OCI-LY3 (cell line): ENCODE measurements around the gene ZP2.
"Not testable (repeated sequence)": the region's sequence is repeated elsewhere in the genome, so short reads cannot be mapped to it uniquely, and the experiment has no call there.

Experiments
- H2AFZ ChIP-seq: fragments of 200-600, 300-600 bp; shearing (Covaris generic); 2 replicates; pipeline ENCODE4 v1.6.0; 2014; ENCODE audit warnings: antibody characterized with exemption, low read depth, low read length
- H3K27ac ChIP-seq: fragments of 200-600, 300-600 bp; sonication (generic); 2 replicates; pipeline ENCODE4 v1.5.1; 2014; ENCODE audit warnings: mild to moderate bottlenecking, low read length, moderate library complexity, mixed read lengths
- H3K27me3 ChIP-seq: fragments of 200-600, 300-600 bp; sonication (generic); 2 replicates; pipeline ENCODE4 v1.6.1; 2014; ENCODE audit warnings: low read depth, low read length, mixed read lengths
- H3K36me3 ChIP-seq: fragments of 200-600, 300-600 bp; sonication (generic); replicated peaks from 2 replicates; pipeline ENCODE3; 2014; ENCODE audit warnings: low read depth, low read length, mixed read lengths
- H3K4me1 ChIP-seq: fragments of 300-600, 200-600 bp; sonication (generic); 2 replicates; pipeline ENCODE4 v1.6.1; 2014; ENCODE audit warnings: low read length, mixed read lengths
- H3K4me2 ChIP-seq: fragments of 200-600, 300-600 bp; sonication (generic); 2 replicates; pipeline ENCODE4 v1.6.1; 2014; ENCODE audit warnings: low read length, mixed read lengths
- H3K4me3 ChIP-seq: fragments of 300-600, 200-600 bp; sonication (generic); 2 replicates; pipeline ENCODE4 v1.5.1; 2014; ENCODE audit warnings: antibody characterized with exemption, mild to moderate bottlenecking, low read length, moderate library complexity
- H3K79me2 ChIP-seq: fragments of 300-600, 200-600 bp; shearing (Covaris generic); 2 replicates; pipeline ENCODE4 v1.6.1; 2014; ENCODE audit warnings: mild to moderate bottlenecking, low read length, mixed read lengths
- H3K9ac ChIP-seq: fragments of 300-600, 200-600 bp; shearing (Covaris generic); 2 replicates; pipeline ENCODE4 v1.6.0; 2014; ENCODE audit warnings: mild to moderate bottlenecking, low read length, moderate library complexity
- H3K9me3 ChIP-seq: fragments of 200-600, 300-600 bp; shearing (Covaris generic); 2 replicates; pipeline ENCODE4 v1.6.1; 2014; ENCODE audit warnings: low read length, mixed read lengths; ENCODE audit not compliant: insufficient read depth
- H4K20me1 ChIP-seq: fragments of 200-600, 300-600 bp; sonication (generic); 2 replicates; pipeline ENCODE4 v1.6.1; 2016; ENCODE audit warnings: low read length, mixed read lengths; ENCODE audit not compliant: insufficient read depth
- CTCF ChIP-seq: fragments of 200-600, 300-600 bp; sonication (generic); IDR thresholded peaks from 2 replicates; pipeline ENCODE4 v1.5.1; 2014; ENCODE audit warnings: antibody characterized with exemption, low read length, low read depth
- EZH2phosphoT487 ChIP-seq: fragments of 200-600 bp; shearing (Covaris generic); IDR thresholded peaks from 2 replicates; pipeline ENCODE4 v1.6.1; 2018; ENCODE audit warnings: antibody characterized with exemption, mixed run types, low read depth

The ZP2 gene

GRCh38 chr16:21179983-21180365 lies 31.4 kb downstream of the ZP2 start:
- Histone ChIP-seq H3K27ac (no peak overlapping the region), H3K9me3 (0 out of 2 replicates have a peak, but pooled peaks cover 7% of the 10 kb centered on the region), H2AFZ (no peak overlapping the region), H3K79me2 (no peaks in the 10 kb centered on the region), H3K36me3 (peaks cover 80% of the 10 kb centered on the region), H3K27me3 (no peaks in the 10 kb centered on the region), H3K4me1 (peaks cover 7% of the 10 kb centered on the region), H3K4me2 (no peak overlapping the region), H3K9ac (no peak overlapping the region), H3K4me3 (no peak overlapping the region), H4K20me1 (peaks cover 4% of the 10 kb centered on the region; the same call in 1 of the 2 replicates)
- no peak for TF ChIP-seq CTCF

GRCh38 chr16:21179126-21179982 lies 32.0 kb downstream of the ZP2 start:
- Histone ChIP-seq H3K9ac (no peak overlapping the region), H3K79me2 (no peaks in the 10 kb centered on the region), H3K4me1 (peaks cover under 1% of the 10 kb centered on the region; the same call in 1 of the 2 replicates), H3K27me3 (no peaks in the 10 kb centered on the region), H3K4me3 (no peak overlapping the region), H3K36me3 (peaks cover 83% of the 10 kb centered on the region), H3K9me3 (0 out of 2 replicates have a peak, but pooled peaks cover 2% of the 10 kb centered on the region), H3K27ac (no peak overlapping the region), H4K20me1 (peaks cover 4% of the 10 kb centered on the region; the same call in 1 of the 2 replicates), H2AFZ (no peak overlapping the region), H3K4me2 (no peak overlapping the region)
- TF ChIP-seq EZH2phosphoT487 (no peak), CTCF (no peak)

GRCh38 chr16:21175397-21175796 lies 36.0 kb downstream of the ZP2 start:
- no peak overlapping the region for H3K9ac ChIP-seq
- no peak overlapping the region for H3K27ac ChIP-seq
- no peak overlapping the region for H3K4me3 ChIP-seq
- H3K4me1 ChIP-seq: no peaks in the 10 kb centered on the region
- TF ChIP-seq CTCF (no peak), EZH2phosphoT487 (no peak)
- no peaks in the 10 kb centered on the region for H3K9me3 ChIP-seq
- 0 out of 2 replicates have a peak, but pooled peaks cover 4% of the 10 kb centered on the region for H4K20me1 ChIP-seq
- H3K79me2 ChIP-seq: no peaks in the 10 kb centered on the region
- H3K36me3 ChIP-seq: peaks cover 73% of the 10 kb centered on the region
- no peaks in the 10 kb centered on the region for H3K27me3 ChIP-seq
- no peak overlapping the region for H3K4me2 ChIP-seq
- H2AFZ ChIP-seq: no peak overlapping the region

GRCh38 chr16:21172650-21173049 lies 38.7 kb downstream of the ZP2 start:
- Histone ChIP-seq H2AFZ (no peak overlapping the region), H4K20me1 (peaks cover 13% of the 10 kb centered on the region), H3K4me2 (no peak overlapping the region), H3K27me3 (no peaks in the 10 kb centered on the region), H3K79me2 (no peaks in the 10 kb centered on the region), H3K9me3 (no peaks in the 10 kb centered on the region), H3K4me3 (no peak overlapping the region), H3K9ac (no peak overlapping the region), H3K4me1 (no peaks in the 10 kb centered on the region; the same call in 1 of the 2 replicates), H3K36me3 (peaks cover 54% of the 10 kb centered on the region), H3K27ac (no peak overlapping the region)
- no peak for TF ChIP-seq CTCF
- no peak for TF ChIP-seq EZH2phosphoT487

- H2AFZ ChIP-seq, H3K9me3 ChIP-seq, H3K79me2 ChIP-seq, H3K27me3 ChIP-seq, H3K9ac ChIP-seq, H3K4me3 ChIP-seq, H3K4me2 ChIP-seq, H3K4me1 ChIP-seq, H3K27ac ChIP-seq: not testable (repeated sequence)
- H4K20me1 ChIP-seq: peaks cover 18% of the 10 kb centered on the region
- H3K36me3 ChIP-seq: peaks cover 50% of the 10 kb centered on the region
Observed at GRCh38 chr16:21170116-21170515, 41.3 kb downstream of the ZP2 start.
